NCI-H2107 treated with DMSO at 0.1 percent for 48 hours (cell line): ENCODE results near the gene EXOC6.

Source experiments
- DNase-seq: peaks from one replicate; lab custom pipeline; 2025; ENCODE audit not compliant: unreplicated experiment; lab: John Stamatoyannopoulos, UW

EXOC6 gene

GRCh38 chr10:93106631-93107072 lies 258.3 kb downstream of the EXOC6 start:
- DNase-seq, result no peak
